ENCODE measurements around the gene IGF2BP2.

Gene IGF2BP2

GRCh38 chr3:185733980-185734724, 90.7 kb downstream of the IGF2BP2 start:
- DNase-seq (ENCODE audit: low read depth) = peak; percentile 7

GRCh38 chr3:185732782-185733181, 92.1 kb downstream of the IGF2BP2 start:
- DNase-seq (ENCODE audit: low read depth) = no peak

- DNase-seq (ENCODE audit: low read depth) = no peak
These were observed 94.3 kb downstream of the IGF2BP2 start for GRCh38 chr3:185730550-185730949.

- no peak for DNase-seq (ENCODE audit: low read depth)
These were observed 95.3 kb downstream of the IGF2BP2 start for GRCh38 chr3:185729337-185730055.

GRCh38 chr3:185728630-185729336, 96.1 kb downstream of the IGF2BP2 start:
- DNase-seq (ENCODE audit: low read depth) = no peak

GRCh38 chr3:185727873-185728272, 97.0 kb downstream of the IGF2BP2 start:
- DNase-seq (ENCODE audit: low read depth) = no peak

GRCh38 chr3:185726254-185726967, 98.4 kb downstream of the IGF2BP2 start:
- no peak for DNase-seq (ENCODE audit: low read depth)

GRCh38 chr3:185724761-185725160, 100.1 kb downstream of the IGF2BP2 start:
- DNase-seq (ENCODE audit: low read depth) = no peak

GRCh38 chr3:185724251-185724650, 100.6 kb downstream of the IGF2BP2 start:
- DNase-seq (ENCODE audit: low read depth) = no peak

GRCh38 chr3:185722881-185723280, 102.0 kb downstream of the IGF2BP2 start:
- no peak for DNase-seq (ENCODE audit: low read depth)

- no peak for DNase-seq (ENCODE audit: low read depth)
These were observed 102.9 kb downstream of the IGF2BP2 start for GRCh38 chr3:185721970-185722369.

- DNase-seq (ENCODE audit: low read depth) = no peak
These were observed 104.5 kb downstream of the IGF2BP2 start for GRCh38 chr3:185720326-185720725.

GRCh38 chr3:185718736-185719593, 105.9 kb downstream of the IGF2BP2 start:
- no peak for DNase-seq (ENCODE audit: low read depth)

- no peak for DNase-seq (ENCODE audit: low read depth)
These were observed 107.0 kb downstream of the IGF2BP2 start for GRCh38 chr3:185717627-185718402.

GRCh38 chr3:185717121-185717520, 107.7 kb downstream of the IGF2BP2 start:
- DNase-seq (ENCODE audit: low read depth) = no peak

- DNase-seq (ENCODE audit: low read depth) = no peak
These were observed 108.3 kb downstream of the IGF2BP2 start for GRCh38 chr3:185716436-185717108.

- DNase-seq (ENCODE audit: low read depth) = no peak
These were observed 109.8 kb downstream of the IGF2BP2 start for GRCh38 chr3:185715091-185715490.

- DNase-seq (ENCODE audit: low read depth) = no peak
These were observed 110.8 kb downstream of the IGF2BP2 start for GRCh38 chr3:185714085-185714484.

GRCh38 chr3:185713015-185713414, 111.8 kb downstream of the IGF2BP2 start:
- DNase-seq (ENCODE audit: low read depth) = no peak

- no peak for DNase-seq (ENCODE audit: low read depth)
These were observed 112.5 kb downstream of the IGF2BP2 start for GRCh38 chr3:185712337-185712736.
